K562 (cell line): ENCODE measurements around the gene CNPY2. TPM values are rescaled to one million over a fixed set of nuclear protein-coding genes. Genes with fewer than 3 reads are reported as not detected.

Source experiments
- ATAC-seq: fragments of 200-7000 bp; cut with Tn5 transposase; 3 replicates; pipeline ENCODE4 v1.9.1; 2020; ENCODE audit warnings: moderate library complexity
- BruUV-seq: library from RNA; stranded (reverse); fragments of 400-500 nt; replicated peaks from 2 replicates; lab custom pipeline; 2021; lab: Mats Ljungman, UMichigan
- CTCF ChIA-PET: fragments of 300-600 bp; formaldehyde crosslinking; extraction: SDS; loops from one replicate; lab custom pipeline; 2021; ENCODE audit warnings: low intra/inter-chr PET ratio; lab: Yijun Ruan, JAX
- POLR2A ChIA-PET: fragments of 300-600, 350-650 bp; sonication (Branson Sonifier 250); formaldehyde crosslinking; extraction: SDS; loops from one replicate; lab custom pipeline; 2021; ENCODE audit warnings: antibody characterized with exemption, inconsistent platforms; lab: Yijun Ruan, JAX
- DNase-seq, 4 experiments: peaks; one replicate each; pipeline versions ENCODE4 v3.0.0 to v3.0.0-alpha.2; 2011 to 2018; ENCODE audit warnings: low spot score in 3 of 4, mixed read lengths in 3 of 4; ENCODE audit errors: extremely low read depth in 1 of 4
- FAIRE-seq: peaks from 2 replicates; lab custom pipeline; 2011; peaks lifted over from hg19 to GRCh38; lab: Jason Lieb, UNC
- H2AFZ ChIP-seq: 2 replicates; pipeline ENCODE4 v1.6.0; 2011; ENCODE audit warnings: low read depth, low read length, control low read depth, inconsistent platforms
- H3K27ac ChIP-seq: fragments of 200-600 bp; 3 replicates; pipeline ENCODE4 v1.8.0; 2011; ENCODE audit warnings: low read depth, mild to moderate bottlenecking, control low read depth, inconsistent platforms, low read length, moderate library complexity, mixed read lengths; ENCODE audit errors: extremely low read depth
- H3K27me3 ChIP-seq, 2 experiments: fragments of 300-600 bp in 1 of 2; 2 replicates in 1 of 2; 3 replicates in 1 of 2; pipeline versions ENCODE4 v1.6.0 to v1.8.0; 2011; ENCODE audit warnings: inconsistent platforms in 2 of 2, low read length in 2 of 2, mild to moderate bottlenecking in 1 of 2, mixed read lengths in 1 of 2, moderate library complexity in 1 of 2; ENCODE audit not compliant: control insufficient read depth in 2 of 2, insufficient read depth in 2 of 2
- H3K36me3 ChIP-seq: fragments of 300-600 bp; 3 replicates; pipeline ENCODE4 v1.8.0; 2011; ENCODE audit warnings: mild to moderate bottlenecking, low read length, inconsistent platforms; ENCODE audit not compliant: control insufficient read depth, insufficient read depth
- H3K4me1 ChIP-seq, 2 experiments: fragments of 200-600 bp in 1 of 2; replicated peaks in 1 of 2; 2 replicates in 1 of 2; 3 replicates in 1 of 2; pipeline versions ENCODE4 v1.5.1 to v1.8.0; 2011; ENCODE audit warnings: inconsistent platforms in 2 of 2, low read length in 2 of 2, mild to moderate bottlenecking in 1 of 2, mixed read lengths in 1 of 2, moderate library complexity in 1 of 2; ENCODE audit not compliant: control insufficient read depth in 2 of 2, insufficient read depth in 2 of 2
- H3K4me2 ChIP-seq: 2 replicates; pipeline ENCODE4 v1.6.1; 2011; ENCODE audit warnings: low read length, control low read depth, inconsistent platforms, mixed read lengths; ENCODE audit not compliant: insufficient read depth
- H3K4me3 ChIP-seq: fragments of 200-600 bp; sonication (generic), shearing (Covaris generic); 2 replicates; pipeline ENCODE4 v1.5.1; 2016; ENCODE audit warnings: control low read depth, inconsistent platforms
- H3K79me2 ChIP-seq: fragments of 200-600 bp; 3 replicates; pipeline ENCODE4 v1.8.0; 2011; ENCODE audit warnings: low read length, inconsistent platforms; ENCODE audit not compliant: control insufficient read depth, insufficient read depth
- H3K9ac ChIP-seq, 2 experiments: 2 replicates each; pipeline versions ENCODE4 v1.6.0 to v1.6.1; 2011; ENCODE audit warnings: low read depth in 2 of 2, low read length in 2 of 2, control low read depth in 1 of 2, inconsistent platforms in 1 of 2, mild to moderate bottlenecking in 1 of 2, mixed read lengths in 1 of 2; ENCODE audit not compliant: insufficient read depth in 1 of 2
- H3K9me1 ChIP-seq: one replicate; pipeline ENCODE4 v1.6.0; 2011; ENCODE audit warnings: inconsistent platforms, mild to moderate bottlenecking, low read length, moderate library complexity; ENCODE audit not compliant: control insufficient read depth, insufficient read depth
- H3K9me3 ChIP-seq: replicated peaks from 2 replicates; pipeline ENCODE4 v1.5.1; 2011; ENCODE audit warnings: low read depth, low read length, inconsistent platforms; ENCODE audit not compliant: control insufficient read depth, insufficient read depth
- H4K20me1 ChIP-seq: replicated peaks from 2 replicates; pipeline ENCODE4 v1.6.1; 2011; ENCODE audit warnings: low read length, inconsistent platforms, mixed read lengths; ENCODE audit not compliant: control insufficient read depth, insufficient read depth
- E2F6 ChIP-seq, 2 experiments: IDR thresholded peaks; 2 replicates each; pipeline ENCODE4 v1.6.1; 2011; ENCODE audit warnings: borderline replicate concordance in 1 of 2, control low read depth in 1 of 2, low read depth in 1 of 2, low read length in 1 of 2, mild to moderate bottlenecking in 1 of 2, mixed read lengths in 1 of 2, moderate library complexity in 1 of 2; ENCODE audit not compliant: insufficient read depth in 1 of 2, insufficient read length in 1 of 2, poor library complexity in 1 of 2, severe bottlenecking in 1 of 2; ENCODE audit errors: extremely low read depth in 1 of 2
- FOXO4 ChIP-seq: fragments of 450-650 bp; formaldehyde crosslinking; IDR thresholded peaks from 2 replicates; pipeline ENCODE4 v1.4.0; 2020; ENCODE audit warnings: mild to moderate bottlenecking, moderate library complexity
- HDAC8 ChIP-seq: fragments of 450-650 bp; IDR thresholded peaks from 2 replicates; pipeline ENCODE4 v1.6.1; 2016; ENCODE audit warnings: mild to moderate bottlenecking, missing genetic modification characterization, moderate library complexity, missing compliant biosample characterization
- RBM15 ChIP-seq: fragments of 200-400 bp; formaldehyde crosslinking; IDR thresholded peaks from 2 replicates; pipeline ENCODE4 v1.6.1; 2018; ENCODE audit warnings: mild to moderate bottlenecking, low read length, moderate library complexity; ENCODE audit not compliant: insufficient read depth
- STAT5A ChIP-seq: IDR thresholded peaks from 2 replicates; pipeline ENCODE4 v1.6.1; 2012; ENCODE audit warnings: low read length, inconsistent platforms, borderline replicate concordance
- TAF1 ChIP-seq: IDR thresholded peaks from 2 replicates; pipeline ENCODE4 v1.6.1; 2011; ENCODE audit warnings: mild to moderate bottlenecking, low read length, moderate library complexity; ENCODE audit not compliant: insufficient read depth, control insufficient read depth, severe bottlenecking; ENCODE audit errors: extremely low read depth
- TCFL5 ChIP-seq: fragments of 250-450 bp; sonication (Bioruptor Pico); conservative IDR thresholded peaks from 2 replicates; pipeline ENCODE4 v1.6.1; 2021; ENCODE audit warnings: mild to moderate bottlenecking, moderate library complexity, matching md5 sums
- ZC3H4 ChIP-seq: sonication (generic); formaldehyde crosslinking; IDR thresholded peaks from 2 replicates; pipeline ENCODE4 v1.9.0; 2021; ENCODE audit warnings: missing genetic modification reagents, borderline replicate concordance
- ZNF175 ChIP-seq: fragments of 200-800 bp; sonication (Bioruptor generic); IDR thresholded peaks from 2 replicates; pipeline ENCODE4 v1.6.1; 2016; ENCODE audit warnings: low read depth, mild to moderate bottlenecking, missing genetic modification characterization, missing compliant biosample characterization
- WGBS: fragments of 100-300 bp; shearing (Covaris generic); methylation state at CpG from one replicate; pipeline ENCODE4 v1.1.6; 2016; ENCODE audit warnings: low coverage, mixed read lengths; ENCODE audit not compliant: insufficient coverage; ENCODE audit errors: missing lambda C conversion rate; 5-methylcytosine and 5-hydroxymethylcytosine counted together
- in situ Hi-C: fragments of 300-500 bp; cut with MboI; formaldehyde crosslinking; loops from 4 replicates; pipeline ENCODE4 v1.15.0; 2018; ENCODE audit warnings: inconsistent platforms, mixed read lengths
- intact Hi-C: fragments of 100-400 bp; cut with micrococcal nuclease; formaldehyde crosslinking; loops from 2 replicates; pipeline ENCODE4 v1.14.2; 2022
- polyA plus RNA-seq, 8 experiments: library from polyadenylated mRNA; depleted of rRNA in 4 of 8; stranded (reverse) in 5 of 8; unstranded in 3 of 8; fragments of >200 nt; fragmentation: Nextera tagmentation in 2 of 8; fragmentation: Illumina TruSeq in 1 of 8; extraction: Ambion mirVana in 2 of 8; extraction: Trizol in 1 of 8; gene quantifications; 2 replicates each; pipeline versions ENCODE4 v1.2.1 to v1.2.3, GENCODE V29; 2011 to 2014; ENCODE audit warnings: inconsistent platforms in 1 of 8, missing spikeins in 1 of 8
- total RNA-seq, 7 experiments: library from RNA; depleted of rRNA in 6 of 7; stranded (reverse); fragments of >200 nt in 6 of 7; fragmentation: Illumina TruSeq in 2 of 7; extraction: Trizol in 2 of 7; gene quantifications; 2 replicates each; pipeline versions ENCODE4 v1.2.1 to v1.2.3, GENCODE V29; 2011 to 2021; ENCODE audit warnings: low replicate concordance in 1 of 7

CNPY2 gene
- total and polyA plus RNA-seq, 9 of the 15 experiments (the other 6 are each of a cell fraction or from before 2014, with no cell fraction given): 33.8 to 190 (median 138) TPM

DNA sequence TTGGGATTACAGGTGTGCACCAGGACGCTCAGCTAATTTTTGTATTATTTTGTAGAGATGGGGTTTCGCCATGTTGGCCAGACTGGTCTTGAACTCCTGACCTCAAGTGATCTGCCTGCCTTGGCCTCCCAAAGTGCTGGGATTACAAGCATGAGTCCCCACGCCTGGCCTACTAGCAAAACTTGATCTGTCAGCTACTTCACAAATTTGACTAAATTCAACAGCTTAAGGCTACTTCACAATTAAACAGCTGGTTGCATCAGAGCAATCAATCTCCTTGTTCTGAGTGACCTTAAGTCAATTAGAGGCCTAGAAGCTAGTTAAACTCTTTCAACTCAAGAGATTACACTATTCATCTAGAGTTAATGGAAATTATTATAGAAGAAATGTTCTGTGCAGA is 36.9 kb downstream of the CNPY2 start:
- Histone ChIP-seq H3K36me3 (peaks cover 91% of the 10 kb centered on the region), H3K27ac (no peak overlapping the region), H3K9me3 (no peaks in the 10 kb centered on the region), H2AFZ (no peak overlapping the region), H4K20me1 (no peaks in the 10 kb centered on the region), H3K4me1 (no peaks in the 10 kb centered on the region), H3K9me1 (no peaks in the 10 kb centered on the region), H3K9ac (no peak overlapping the region), H3K4me3 (no peak overlapping the region), H3K79me2 (no peaks in the 10 kb centered on the region), H3K27me3 (no peaks in the 10 kb centered on the region), H3K4me2 (no peak overlapping the region)
- in situ Hi-C loops (no loop called here), intact Hi-C loops (no loop called here)
- no peak for TF ChIP-seq TCFL5 (CRISPR knock-in tag)
- no peak for TF ChIP-seq TAF1
- TF ChIP-seq ZNF175 (CRISPR knock-in tag): no peak
- no peak for TF ChIP-seq E2F6 (IDR thresholded peaks at IDR 0.05; ENCODE audit: borderline replicate concordance in 1 of 2, extremely low read depth in 1 of 2, insufficient read depth in 1 of 2, insufficient read length in 1 of 2, low read depth in 1 of 2, low read length in 1 of 2, poor library complexity in 1 of 2, severe bottlenecking in 1 of 2)
- TF ChIP-seq HDAC8 (tag): no peak
- no peak for TF ChIP-seq ZC3H4
- no peak for TF ChIP-seq RBM15
- no peak for TF ChIP-seq STAT5A
- TF ChIP-seq FOXO4 (CRISPR knock-in tag): no peak
- WGBS: 98% methylated on average over 3 of the region's 3 CpGs
- ATAC-seq (no peak), DNase-seq (no peak), FAIRE-seq (no peak)
- POLR2A ChIA-PET: interaction anchor here (0.6 to 5.0 kb wide), 6 partner anchors 9 to 43 kb away, joined by 3 to 25 read pairs (median 4); partner anchors contain the start of gene COQ10A
- CTCF ChIA-PET: no interaction called here
- no TSS peak for BruUV-seq
